GM23338 (cell line): Measurements from ENCODE around the gene GABRE. TPM values are rescaled to one million over a fixed set of nuclear protein-coding genes. Genes with fewer than 3 reads are reported as not detected.

ENCODE experiments used
- ATAC-seq: fragments of 200-7000 bp; cut with Tn5 transposase; 3 replicates; pipeline ENCODE4 v1.9.1; 2020
- DNase-seq: peaks from one replicate; pipeline ENCODE4 v3.0.0-alpha.2; 2015; ENCODE audit warnings: low spot score
- H2AFZ ChIP-seq: fragments of 200-600 bp; sonication (generic); 2 replicates; pipeline ENCODE4 v1.8.0; 2016; ENCODE audit warnings: antibody characterized with exemption, mild to moderate bottlenecking, moderate library complexity
- H3F3A ChIP-seq: fragments of 200-600 bp; sonication (generic); replicated peaks from 2 replicates; pipeline ENCODE4 v1.8.0; 2017; ENCODE audit warnings: antibody characterized with exemption, mixed run types, low read depth
- H3K27ac ChIP-seq: fragments of 200-600 bp; sonication (generic); 2 replicates; pipeline ENCODE4 v1.6.1; 2016; ENCODE audit warnings: low read depth
- H3K27me3 ChIP-seq: fragments of 200-600 bp; sonication (generic); 2 replicates; pipeline ENCODE4 v1.8.0; 2016; ENCODE audit warnings: mild to moderate bottlenecking, mixed run types, moderate library complexity; ENCODE audit not compliant: insufficient read depth
- H3K36me3 ChIP-seq: fragments of 200-600 bp; sonication (generic); 2 replicates; pipeline ENCODE4 v1.8.0; 2016; ENCODE audit warnings: mild to moderate bottlenecking; ENCODE audit not compliant: insufficient read depth
- H3K4me1 ChIP-seq: fragments of 200-600 bp; sonication (generic); 2 replicates; pipeline ENCODE4 v1.8.0; 2016; ENCODE audit warnings: mild to moderate bottlenecking, moderate library complexity; ENCODE audit not compliant: insufficient read depth
- H3K4me2 ChIP-seq: fragments of 200-600 bp; sonication (generic); 2 replicates; pipeline ENCODE4 v1.7.1; 2017; ENCODE audit warnings: mixed run types
- H3K4me3 ChIP-seq: fragments of 200-600 bp; sonication (generic); 2 replicates; pipeline ENCODE4 v1.6.1; 2016; ENCODE audit warnings: mixed run types
- H3K79me2 ChIP-seq: fragments of 200-600 bp; sonication (generic); replicated peaks from 2 replicates; pipeline ENCODE4 v1.8.0; 2017; ENCODE audit warnings: mild to moderate bottlenecking; ENCODE audit not compliant: insufficient read depth
- H3K9me2 ChIP-seq: fragments of 200-600 bp; sonication (generic); 2 replicates; pipeline ENCODE4 v1.8.0; 2017; ENCODE audit not compliant: insufficient read depth
- H4K20me1 ChIP-seq: fragments of 200-600 bp; sonication (generic); replicated peaks from 2 replicates; pipeline ENCODE4 v1.8.0; 2017; ENCODE audit warnings: mild to moderate bottlenecking; ENCODE audit not compliant: insufficient read depth
- H3K27ac Mint-ChIP-seq: 2 replicates; pipeline ENCODE4 v1.8.0; 2020; ENCODE audit warnings: inconsistent platforms, mild to moderate bottlenecking, moderate library complexity, mixed read lengths
- H3K27me3 Mint-ChIP-seq: 3 replicates; pipeline ENCODE4 v1.8.0; 2022; ENCODE audit warnings: low read depth, mild to moderate bottlenecking, moderate library complexity, mixed read lengths, inconsistent platforms; ENCODE audit not compliant: insufficient read depth, poor library complexity
- H3K36me3 Mint-ChIP-seq: 3 replicates; pipeline ENCODE4 v1.8.0; 2021; ENCODE audit warnings: low read depth, mild to moderate bottlenecking, inconsistent platforms, moderate library complexity, mixed read lengths
- H3K4me1 Mint-ChIP-seq: 3 replicates; pipeline ENCODE4 v1.8.0; 2020; ENCODE audit warnings: mild to moderate bottlenecking, inconsistent platforms, mixed read lengths
- H3K4me3 Mint-ChIP-seq: 3 replicates; pipeline ENCODE4 v1.8.0; 2021; ENCODE audit warnings: moderate library complexity, mild to moderate bottlenecking, inconsistent platforms, mixed read lengths
- H3K9me3 Mint-ChIP-seq: 3 replicates; pipeline ENCODE4 v1.8.0; 2020; ENCODE audit warnings: moderate library complexity, mild to moderate bottlenecking, inconsistent platforms, mixed read lengths
- CREB1 ChIP-seq: fragments of 250-450 bp; sonication (Bioruptor Pico); IDR thresholded peaks from 2 replicates; pipeline ENCODE4 v1.5.0; 2020; ENCODE audit warnings: low read depth, mild to moderate bottlenecking, moderate library complexity
- CTCF ChIP-seq, 2 experiments: fragments of 200-600 bp in 1 of 2; sonication (generic) in 1 of 2; conservative IDR thresholded peaks; 2 replicates each; pipeline versions ENCODE4 v1.5.1 to v1.6.1; 2016 to 2017; ENCODE audit warnings: antibody characterized with exemption in 2 of 2, low read depth in 2 of 2, mild to moderate bottlenecking in 2 of 2, moderate library complexity in 1 of 2
- ETS1 ChIP-seq: IDR thresholded peaks from 2 replicates; pipeline ENCODE4 v1.6.1; 2016; ENCODE audit warnings: antibody characterized with exemption
- EZH2 ChIP-seq: fragments of 200-600 bp; sonication (generic); IDR thresholded peaks from one replicate; pipeline ENCODE4 v1.8.0; 2017; ENCODE audit warnings: antibody characterized with exemption, mild to moderate bottlenecking, low read depth; ENCODE audit not compliant: unreplicated experiment
- EZH2phosphoT487 ChIP-seq: fragments of 200-600 bp; sonication (generic); IDR thresholded peaks from one replicate; pipeline ENCODE4 v1.8.1; 2018; ENCODE audit warnings: antibody characterized with exemption; ENCODE audit not compliant: unreplicated experiment
- JUNB ChIP-seq: IDR thresholded peaks from one replicate; pipeline ENCODE4 v1.6.1; 2016; ENCODE audit warnings: antibody characterized with exemption; ENCODE audit not compliant: unreplicated experiment
- NANOG ChIP-seq: IDR thresholded peaks from 2 replicates; pipeline ENCODE4 v1.6.1; 2016; ENCODE audit warnings: antibody characterized with exemption, borderline replicate concordance
- POLR2AphosphoS5 ChIP-seq: IDR thresholded peaks from 2 replicates; pipeline ENCODE4 v1.6.1; 2016; ENCODE audit warnings: antibody characterized with exemption, low read depth
- STAT1 ChIP-seq: IDR thresholded peaks from one replicate; pipeline ENCODE4 v1.6.1; 2016; ENCODE audit warnings: antibody characterized with exemption; ENCODE audit not compliant: unreplicated experiment
- ZNF114 ChIP-seq: fragments of 250-450 bp; sonication (Bioruptor Pico); IDR thresholded peaks from 2 replicates; pipeline ENCODE4 v1.5.0; 2020; ENCODE audit warnings: mild to moderate bottlenecking, moderate library complexity
- ZNF331 ChIP-seq: fragments of 250-450 bp; sonication (Bioruptor Pico); IDR thresholded peaks from 2 replicates; pipeline ENCODE4 v1.5.0; 2020; ENCODE audit warnings: low read depth, mild to moderate bottlenecking, moderate library complexity
- ZNF462 ChIP-seq: fragments of 250-450 bp; sonication (Bioruptor Pico); IDR thresholded peaks from 2 replicates; pipeline ENCODE4 v1.5.0; 2020; ENCODE audit warnings: mild to moderate bottlenecking, moderate library complexity
- polyA plus RNA-seq: library from polyadenylated mRNA; unstranded; fragments of >200 nt; fragmentation: Nextera tagmentation; extraction: Ambion mirVana; gene quantifications from 2 replicates; pipeline ENCODE4 v1.2.1, GENCODE V29; 2016
- total RNA-seq: library from RNA; depleted of rRNA; stranded (reverse); fragments of >200 nt; shearing (Covaris generic); gene quantifications from 2 replicates; pipeline ENCODE4 v1.2.3, GENCODE V29; 2014

The GABRE gene
- total and polyA plus RNA-seq, 2 experiments from 2014 or later: 4.9 to 8.3 TPM

- H3K79me2 ChIP-seq: no peaks in the 10 kb centered on the region
- Mint-ChIP-seq H3K36me3 (no peaks in the 10 kb centered on the region), H3K27me3 (no peaks in the 10 kb centered on the region), H3K4me1 (no peaks in the 10 kb centered on the region), H3K9me3 (no peaks in the 10 kb centered on the region; the same call in 1 of the 3 replicates), H3K4me3 (no peak overlapping the region), H3K27ac (no peak overlapping the region)
- no peaks in the 10 kb centered on the region for H4K20me1 ChIP-seq
- DNase-seq (no peak), ATAC-seq (no peak)
- H3K9me2 ChIP-seq: no peaks in the 10 kb centered on the region
- no peak overlapping the region for H2AFZ ChIP-seq
- no peak overlapping the region for H3K4me2 ChIP-seq
- H3K27ac ChIP-seq: no peak overlapping the region
- no peaks in the 10 kb centered on the region for H3K4me1 ChIP-seq
- TF ChIP-seq ZNF114 (CRISPR knock-in tag) (no peak), ZNF331 (CRISPR knock-in tag) (no peak), EZH2phosphoT487 (no peak), CREB1 (no peak), JUNB (no peak), CTCF (conservative IDR thresholded peaks at IDR 0.05; ENCODE audit: low read depth in 2 of 2) (no peak), NANOG (no peak), STAT1 (no peak), EZH2 (no peak), POLR2AphosphoS5 (no peak), ETS1 (no peak), ZNF462 (CRISPR knock-in tag) (no peak)
- no peaks in the 10 kb centered on the region for H3K36me3 ChIP-seq
- H3K4me3 ChIP-seq: no peak overlapping the region
- no peaks in the 10 kb centered on the region for H3K27me3 ChIP-seq
- H3F3A ChIP-seq: no peaks in the 10 kb centered on the region
These were observed 23.1 kb upstream of the GABRE start for GRCh38 chrX:151997539-151997938.
